ENCODE data around the gene DEFB116. TPM values are rescaled to one million over a fixed set of nuclear protein-coding genes. Genes with fewer than 3 reads are reported as not detected.

DEFB116 gene
- total and polyA plus RNA-seq, 2 of the 4 experiments (the other 2 are of a cell fraction): not detected

- Histone ChIP-seq H2BK5ac (ENCODE audit: low read depth, low read length, poor library complexity, severe bottlenecking) (no peak overlapping the region), H2AFZ (replicated peaks; ENCODE audit: low read length, poor library complexity) (no peak overlapping the region), H3K36me3 (ENCODE audit: control insufficient read depth, insufficient read depth, low read length) (no peaks in the 10 kb centered on the region), H3K9me1 (ENCODE audit: insufficient read depth, low read length) (no peaks in the 10 kb centered on the region), H3K4ac (ENCODE audit: low read depth, low read length) (no peak overlapping the region), H3K18ac (ENCODE audit: low read depth, low read length) (no peak overlapping the region), H2AK9ac (replicated peaks; ENCODE audit: low read depth, low read length, poor library complexity) (no peak overlapping the region), H4K20me1 (ENCODE audit: insufficient read depth, low read length) (no peaks in the 10 kb centered on the region), H2BK120ac (ENCODE audit: low read depth, low read length) (no peak overlapping the region), H3K79me1 (ENCODE audit: low read depth in 1 of 2, low read length in 2 of 2) (no peaks in the 10 kb centered on the region), H4K5ac (ENCODE audit: low read depth, low read length) (no peak overlapping the region), H3K14ac (replicated peaks; ENCODE audit: low read depth, low read length) (no peak overlapping the region), H4K91ac (ENCODE audit: insufficient read depth, low read depth, low read length) (no peak overlapping the region), H3K4me2 (ENCODE audit: low read depth, low read length) (no peak overlapping the region), H3K27me3 (ENCODE audit: control insufficient read depth, insufficient read depth, low read length) (no peaks in the 10 kb centered on the region), H3K23ac (ENCODE audit: low read depth, low read length) (no peak overlapping the region), H2AK5ac (ENCODE audit: low read depth, low read length) (no peak overlapping the region), H3K4me3 (ENCODE audit: insufficient read depth, low read depth, low read length) (no peak overlapping the region), H3K4me1 (ENCODE audit: control insufficient read depth, insufficient read depth, low read length) (no peaks in the 10 kb centered on the region), H3K56ac (ENCODE audit: extremely low read depth, insufficient read depth, low read length) (no peak overlapping the region), H4K8ac (ENCODE audit: low read depth in 2 of 2, low read length in 2 of 2) (no peak overlapping the region), H3K27ac (ENCODE audit: insufficient read depth, low read length) (no peak overlapping the region), H2BK20ac (ENCODE audit: low read depth, low read length) (no peak overlapping the region), H3K9me3 (ENCODE audit: control insufficient read depth, insufficient read depth, low read length) (0 out of 2 replicates have a peak, but pooled peaks cover 3% of the 10 kb centered on the region), H3K9ac (ENCODE audit: low read depth, low read length) (no peak overlapping the region), H2BK15ac (ENCODE audit: low read depth, low read length) (no peak overlapping the region)
- in situ Hi-C loops (cut with MboI; ENCODE audit: low sequenced_read_pairs) (no loop called here), dilution Hi-C loops (cut with HindIII; ENCODE audit: low sequenced_read_pairs, unreplicated experiment) (no loop called here), intact Hi-C loops (cut with micrococcal nuclease) (no loop called here)
- no peak for DNase-seq
- ChIA-PET CTCF (no interaction called here), POLR2A (ENCODE audit: unreplicated experiment) (no interaction called here)
- BruUV-seq (replicated peaks): no TSS peak
- TF ChIP-seq RCOR1 (IDR thresholded peaks at IDR 0.05; ENCODE audit: insufficient replicate concordance, low read length) (no peak), CTCF (conservative IDR thresholded peaks at IDR 0.05; ENCODE audit: low read depth, low read length) (no peak), MAFK (IDR thresholded peaks at IDR 0.05; ENCODE audit: low read depth, low read length) (no peak), BHLHE40 (IDR thresholded peaks at IDR 0.05; ENCODE audit: low read depth, low read length) (no peak), POLR2A (IDR thresholded peaks at IDR 0.05; ENCODE audit: low read depth, low read length) (no peak), RFX5 (IDR thresholded peaks at IDR 0.05; ENCODE audit: low read depth, low read length) (no peak), USF2 (IDR thresholded peaks at IDR 0.05; ENCODE audit: low read depth, low read length) (no peak), CEBPB (IDR thresholded peaks at IDR 0.05; ENCODE audit: low read depth, low read length) (no peak)
- no peak for ATAC-seq (ENCODE audit: low read depth)
Measured at GRCh38 chr20:31330893-31331292, 22.5 kb upstream of the DEFB116 start.

Measured in IMR-90 (cell line).